Stomach (tissue), 9 donors: ENCODE results near the gene ARF4. TPM values are rescaled to one million over a fixed set of nuclear protein-coding genes. Genes with fewer than 3 reads are reported as not detected.
A peak's percentile ranks its signal among the peaks of the same experiment; 100 is the strongest.

Experiments used
- DNase-seq, 2 donors: peaks; one replicate each; pipeline versions ENCODE4 v3.0.0 to v3.0.0-alpha.2; 2013 to 2019
- H3K27ac ChIP-seq, 5 donors: fragments of 200-600 bp in 4 of 5; sonication (generic) in 4 of 5; one replicate each; pipeline ENCODE4 v1.5.1; 2013 to 2019; ENCODE audit warnings: mild to moderate bottlenecking in 1 of 5, moderate library complexity in 1 of 5
- H3K27me3 ChIP-seq, 3 donors: fragments of 200-600 bp; sonication (generic); one replicate each; pipeline ENCODE4 v1.5.1; 2017 to 2019; ENCODE audit warnings: mixed run types in 1 of 3
- H3K36me3 ChIP-seq, 4 donors: fragments of 200-600 bp; sonication (generic); 1 replicate in 3 of 4; 2 replicates in 1 of 4; pipeline ENCODE4 v1.5.1; 2016 to 2019
- H3K4me1 ChIP-seq, 4 donors: fragments of 200-600 bp; sonication (generic); one replicate each; pipeline ENCODE4 v1.5.1; 2016 to 2019
- H3K4me3 ChIP-seq, 4 donors: fragments of 200-600 bp; sonication (generic) in 3 of 4; one replicate each; pipeline ENCODE4 v1.5.1; 2016 to 2019; ENCODE audit warnings: mild to moderate bottlenecking in 1 of 4
- H3K9me3 ChIP-seq, 4 donors: fragments of 200-600 bp; sonication (generic); one replicate each; pipeline ENCODE4 v1.5.1; 2016 to 2019
- EP300 ChIP-seq: sonication (generic); formaldehyde crosslinking; IDR thresholded peaks from one replicate; pipeline ENCODE4 v1.6.1; 2017; ENCODE audit warnings: antibody characterized with exemption
- POLR2A ChIP-seq, 4 donors: fragments of 450-650 bp; IDR thresholded peaks; one replicate each; pipeline ENCODE4 v1.6.1; 2016; ENCODE audit warnings: antibody characterized with exemption in 4 of 4, control low read depth in 2 of 4, mild to moderate bottlenecking in 1 of 4, moderate library complexity in 1 of 4
- POLR2AphosphoS5 ChIP-seq, 3 donors: sonication (generic); formaldehyde crosslinking; IDR thresholded peaks; one replicate each; pipeline ENCODE4 v1.6.1; 2016; ENCODE audit warnings: antibody characterized with exemption in 3 of 3
- WGBS, 5 donors: extraction: QIAGEN DNeasy Blood & Tissue Kit in 3 of 5; methylation state at CpG; one replicate each; pipeline versions ENCODE4 v1.1.5 to v1.1.7; 2013 to 2018; 5-methylcytosine and 5-hydroxymethylcytosine counted together
- intact Hi-C: fragments of 100-400 bp; cut with DNase I; formaldehyde crosslinking; loops from one replicate; pipeline ENCODE4 v1.15.1; 2023; ENCODE audit warnings: low total_unique reads
- polyA plus RNA-seq, 3 donors: library from polyadenylated mRNA; stranded (reverse); fragments of 200-250 nt; gene quantifications; one replicate each; pipeline ENCODE4 v1.2.3, GENCODE V29; 2013
- total RNA-seq, 5 donors: library from RNA; depleted of rRNA; stranded (reverse); fragments of >200 nt; gene quantifications; one replicate each; pipeline versions ENCODE4 v1.1.0 to v1.2.3, GENCODE V29; 2014 to 2016
- TF ChIP-seq, protein P1 (sequence below), 7 experiments: fragments of 450-650 bp in 4 of 7; fragments of 200-600 bp in 3 of 7; sonication (generic) in 3 of 7; IDR thresholded peaks; one replicate each; pipeline ENCODE4 v1.5.1; 2016 to 2019; ENCODE audit warnings: antibody characterized with exemption in 7 of 7, control low read depth in 2 of 7, mild to moderate bottlenecking in 1 of 7
- donor health status: healthy with polysubstance abuse.
- donor health status: Bipolar disorder and iron deficiency.
- donor health status: healthy.

ARF4 gene
- total and polyA plus RNA-seq, 8 donors = 12.8 to 180 (median 115) TPM

DNA sequence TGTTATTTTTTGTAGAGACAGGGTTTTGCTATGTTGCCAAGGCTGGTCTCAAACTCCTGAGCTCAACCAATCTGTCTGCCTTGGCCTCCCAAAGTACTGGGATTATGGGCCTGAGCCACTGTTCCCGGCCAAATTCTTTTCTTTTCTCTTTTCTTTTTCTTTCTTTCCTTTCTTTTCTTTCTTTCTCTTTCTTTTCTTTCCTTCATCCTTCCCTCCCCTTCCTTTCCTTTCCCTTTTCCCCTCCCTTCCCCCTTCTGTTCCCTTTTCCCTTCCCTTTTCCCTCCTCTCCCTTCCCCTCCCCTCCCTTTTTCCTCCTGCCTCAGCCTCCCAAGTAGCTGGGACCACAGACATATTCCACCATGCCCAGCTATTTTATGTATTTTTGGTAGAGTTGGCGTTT is 3.1 kb upstream of the ARF4 start:
- Histone ChIP-seq H3K4me3 (no peak overlapping the region), H3K27me3 (no peaks in the 10 kb centered on the region), H3K36me3 (peaks cover 0 to 12% (median 2%) of the 10 kb centered on the region in 4 donors), H3K27ac (no peak overlapping the region), H3K9me3 (no peaks in the 10 kb centered on the region), H3K4me1 (peaks cover 15 to 25% (median 21%) of the 10 kb centered on the region in 4 donors)
- WGBS, 5 donors = 95 to 100% (median 97%) methylated on average over 2 of the region's 2 CpGs
- TF ChIP-seq POLR2A (IDR thresholded peaks at IDR 0.05) = no peak
- TF ChIP-seq POLR2AphosphoS5 (IDR thresholded peaks at IDR 0.05) = no peak
- no peak for TF ChIP-seq EP300
- DNase-seq = no peak
- intact Hi-C loops = no loop called here

DNA sequence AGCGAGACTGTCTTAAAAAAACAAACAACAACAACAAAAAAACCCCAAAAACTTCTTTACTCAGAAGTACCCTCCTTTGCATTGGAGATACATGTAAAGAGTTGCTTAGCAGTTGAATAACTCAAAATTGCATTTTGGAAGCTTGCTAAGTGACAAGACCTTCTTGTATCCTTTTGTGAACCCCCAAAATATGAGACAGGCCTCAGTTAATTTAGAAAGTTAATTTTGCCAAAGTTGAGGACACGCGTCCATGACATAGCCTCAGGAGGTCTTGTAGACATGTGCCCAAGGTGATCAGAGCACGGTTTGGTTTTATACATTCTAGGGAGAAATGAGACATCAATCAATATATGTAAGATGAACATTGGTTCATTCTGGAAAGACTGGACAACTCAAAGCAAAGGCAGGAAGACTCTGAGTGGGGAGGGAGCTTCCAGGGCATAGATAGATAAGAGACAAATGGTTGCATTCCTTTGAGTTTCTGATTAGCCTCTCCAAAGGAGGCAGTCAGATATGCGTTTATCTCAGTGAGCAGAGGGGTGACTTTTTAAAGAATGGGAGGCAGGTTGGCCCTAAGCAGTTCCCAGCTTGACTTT is 1.7 kb upstream of the ARF4 start:
- Histone ChIP-seq H3K4me3 (peak overlapping the region; percentile 60 to 85 (median 83)), H3K4me1 (peaks cover 28 to 38% (median 34%) of the 10 kb centered on the region in 4 donors), H3K27me3 (no peaks in the 10 kb centered on the region), H3K9me3 (no peaks in the 10 kb centered on the region), H3K27ac (peak overlapping the region; percentile 78 to 99 (median 98)), H3K36me3 (peaks cover 0 to 12% (median 2%) of the 10 kb centered on the region in 4 donors)
- DNase-seq = no peak
- WGBS, 5 donors = 32 to 50% (median 39%) methylated on average over 5 of the region's 5 CpGs
- no peak for TF ChIP-seq POLR2AphosphoS5 (IDR thresholded peaks at IDR 0.05)
- no peak for TF ChIP-seq POLR2A (IDR thresholded peaks at IDR 0.05)
- no peak for TF ChIP-seq EP300
- TF ChIP-seq, protein P1, sequence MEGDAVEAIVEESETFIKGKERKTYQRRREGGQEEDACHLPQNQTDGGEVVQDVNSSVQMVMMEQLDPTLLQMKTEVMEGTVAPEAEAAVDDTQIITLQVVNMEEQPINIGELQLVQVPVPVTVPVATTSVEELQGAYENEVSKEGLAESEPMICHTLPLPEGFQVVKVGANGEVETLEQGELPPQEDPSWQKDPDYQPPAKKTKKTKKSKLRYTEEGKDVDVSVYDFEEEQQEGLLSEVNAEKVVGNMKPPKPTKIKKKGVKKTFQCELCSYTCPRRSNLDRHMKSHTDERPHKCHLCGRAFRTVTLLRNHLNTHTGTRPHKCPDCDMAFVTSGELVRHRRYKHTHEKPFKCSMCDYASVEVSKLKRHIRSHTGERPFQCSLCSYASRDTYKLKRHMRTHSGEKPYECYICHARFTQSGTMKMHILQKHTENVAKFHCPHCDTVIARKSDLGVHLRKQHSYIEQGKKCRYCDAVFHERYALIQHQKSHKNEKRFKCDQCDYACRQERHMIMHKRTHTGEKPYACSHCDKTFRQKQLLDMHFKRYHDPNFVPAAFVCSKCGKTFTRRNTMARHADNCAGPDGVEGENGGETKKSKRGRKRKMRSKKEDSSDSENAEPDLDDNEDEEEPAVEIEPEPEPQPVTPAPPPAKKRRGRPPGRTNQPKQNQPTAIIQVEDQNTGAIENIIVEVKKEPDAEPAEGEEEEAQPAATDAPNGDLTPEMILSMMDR (IDR thresholded peaks at IDR 0.05) = no peak
- intact Hi-C loops = no loop called here

DNA sequence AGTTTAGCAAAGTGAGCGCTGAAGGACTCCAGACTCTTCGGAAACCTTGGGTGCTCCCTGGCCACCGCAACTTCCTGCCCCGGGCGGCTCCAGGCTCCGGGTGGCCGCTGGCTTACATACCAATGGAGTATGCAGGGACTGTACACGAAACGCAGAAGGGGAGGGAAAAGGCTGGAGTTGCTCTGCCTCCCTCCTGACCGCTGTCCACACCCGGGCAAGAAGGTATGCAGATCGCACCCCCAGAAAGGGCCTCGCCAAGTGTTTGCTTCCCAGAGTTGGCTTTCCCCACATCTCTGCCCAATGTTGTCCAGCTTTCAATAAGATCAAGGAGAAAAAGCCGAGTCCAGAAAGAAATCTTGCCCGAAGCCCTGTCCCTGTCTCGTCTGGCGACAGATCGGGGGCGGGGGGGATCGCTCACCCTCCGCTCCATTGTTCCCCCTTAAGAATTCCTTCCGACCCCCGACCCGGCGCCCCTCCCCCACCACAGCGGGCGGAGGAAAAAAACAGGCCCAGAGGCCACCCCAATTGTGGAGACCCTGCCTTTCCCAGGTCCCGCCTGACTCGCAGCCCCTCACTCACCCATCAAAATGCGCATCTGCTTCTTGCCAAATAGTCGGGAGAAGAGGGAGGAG is 533 bp downstream of the ARF4 start:
- Histone ChIP-seq H3K9me3 (no peaks in the 10 kb centered on the region), H3K4me3 (peak overlapping the region; percentile 60 to 85 (median 83)), H3K27me3 (no peaks in the 10 kb centered on the region), H3K36me3 (peaks cover 0 to 7% (median 0%) of the 10 kb centered on the region in 4 donors), H3K4me1 (peaks cover 47 to 61% (median 56%) of the 10 kb centered on the region in 4 donors), H3K27ac (peak overlapping the region; percentile 91 to 99 (median 98))
- TF ChIP-seq EP300 (no peak), POLR2AphosphoS5 (IDR thresholded peaks at IDR 0.05) (peak; percentile 63 to 88 (median 85))
- intact Hi-C loops = no loop called here
- DNase-seq = peak; percentile 87 to 92
- 0% methylated on average over 19 to 31 of the region's 31 CpGs for WGBS, 5 donors

DNA sequence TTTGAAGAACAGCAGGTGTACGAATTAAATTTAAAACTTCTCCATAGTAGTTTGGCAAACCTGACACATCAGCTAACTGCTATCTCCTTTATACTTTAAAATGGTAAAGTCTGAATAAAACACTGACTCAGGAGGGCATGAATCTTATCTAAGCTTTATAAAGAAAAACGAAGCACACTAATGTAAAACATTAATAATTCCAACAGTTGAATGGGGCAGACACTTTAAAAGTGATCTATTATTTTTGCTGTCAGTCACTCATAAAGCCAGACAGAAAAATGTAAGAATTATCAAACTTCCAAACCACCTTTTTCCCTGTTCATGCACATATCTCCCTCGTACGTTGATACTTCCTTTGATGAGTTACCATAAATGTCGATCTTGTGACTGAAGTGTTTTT is 2.6 kb downstream of the ARF4 start:
- no peaks in the 10 kb centered on the region for H3K27me3 ChIP-seq
- intact Hi-C loops = no loop called here
- WGBS, 5 donors = 19 to 26% (median 21%) methylated on average over 5 of the region's 5 CpGs
- H3K36me3 ChIP-seq = peaks cover 0 to 7% (median under 1%) of the 10 kb centered on the region in 4 donors
- H3K4me1 ChIP-seq = peaks cover 47 to 67% (median 58%) of the 10 kb centered on the region in 4 donors
- peak overlapping the region in 4 of 5 donors; percentile 25 to 99 (median 98) for H3K27ac ChIP-seq
- H3K4me3 ChIP-seq = peak overlapping the region; percentile 60 to 85 (median 83)
- TF ChIP-seq EP300 (no peak), POLR2A (IDR thresholded peaks at IDR 0.05) (no peak), POLR2AphosphoS5 (IDR thresholded peaks at IDR 0.05) (no peak)
- TF ChIP-seq, protein P1 (IDR thresholded peaks at IDR 0.05) = no peak
- DNase-seq = no peak
- no peaks in the 10 kb centered on the region for H3K9me3 ChIP-seq

DNA sequence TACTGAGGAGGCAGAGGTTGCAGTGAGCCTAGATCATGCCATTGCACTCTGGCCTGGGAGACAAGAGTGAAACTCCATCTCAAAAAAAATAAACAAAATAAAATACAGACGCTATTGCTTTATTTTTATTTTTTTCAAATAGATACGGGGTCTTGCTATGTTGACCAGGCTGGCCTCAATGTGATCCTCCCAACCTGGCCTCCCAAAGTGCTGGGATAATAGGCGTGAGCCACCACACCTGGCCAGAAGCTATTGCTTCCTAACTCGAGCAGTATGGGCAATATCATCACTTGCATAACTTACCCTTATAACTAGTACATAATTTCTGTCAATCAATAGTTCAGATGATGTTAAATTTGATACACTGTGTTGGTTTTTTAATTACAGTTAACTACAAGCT is 3.0 kb downstream of the ARF4 start:
- no peak for DNase-seq
- Histone ChIP-seq H3K27ac (peak overlapping the region in 2 of 5 donors; percentile 99), H3K27me3 (no peaks in the 10 kb centered on the region), H3K9me3 (no peaks in the 10 kb centered on the region), H3K4me3 (peak overlapping the region in 2 of 4 donors; percentile 84 to 85), H3K36me3 (peaks cover 0 to 10% (median 3%) of the 10 kb centered on the region in 4 donors), H3K4me1 (peaks cover 48 to 68% (median 58%) of the 10 kb centered on the region in 4 donors)
- intact Hi-C loops = no loop called here
- no peak for TF ChIP-seq EP300
- TF ChIP-seq POLR2A (IDR thresholded peaks at IDR 0.05) = no peak
- TF ChIP-seq, protein P1 (IDR thresholded peaks at IDR 0.05) = no peak
- TF ChIP-seq POLR2AphosphoS5 (IDR thresholded peaks at IDR 0.05) = no peak
- WGBS, 5 donors = 48 to 62% (median 56%) methylated on average over 4 of the region's 4 CpGs
